HPDE6-E6E7 (cell line): ENCODE results near the gene RPL36A.

ENCODE experiments used
- DNase-seq: peaks from one replicate; pipeline ENCODE4 v3.0.0; 2011; ENCODE audit warnings: missing footprints; ENCODE audit errors: extremely low spot score

The RPL36A gene

GRCh38 chrX:101393530-101394305, 2.9 kb downstream of the RPL36A start:
- no peak for DNase-seq

GRCh38 chrX:101394372-101394771, 3.6 kb downstream of the RPL36A start:
- no peak for DNase-seq

GRCh38 chrX:101395789-101396188, 5.0 kb downstream of the RPL36A start:
- DNase-seq, result no peak

- no peak for DNase-seq
Observed at GRCh38 chrX:101397779-101398178, 7.0 kb downstream of the RPL36A start.

- no peak for DNase-seq
Observed at GRCh38 chrX:101398694-101399093, 7.9 kb downstream of the RPL36A start.

GRCh38 chrX:101399825-101400224, 9.0 kb downstream of the RPL36A start:
- DNase-seq, result no peak

- no peak for DNase-seq
Observed at GRCh38 chrX:101407167-101407747, 16.4 kb downstream of the RPL36A start.

- DNase-seq, result peak; percentile 59
Observed at GRCh38 chrX:101407748-101408531, 17.1 kb downstream of the RPL36A start, which contains the start of the genes GLA and HNRNPH2. Gene GLA (minus strand): TSS chrX:101407925. CDS start chrX:101407903, 22 bp downstream. Gene HNRNPH2 (plus strand): TSS chrX:101408222. CDS start chrX:101411989, 3,767 bp downstream.

GRCh38 chrX:101408532-101408841, 17.7 kb downstream of the RPL36A start:
- no peak for DNase-seq

- no peak for DNase-seq
Observed at GRCh38 chrX:101409043-101409442, 18.2 kb downstream of the RPL36A start.

- DNase-seq, result no peak
Observed at GRCh38 chrX:101410461-101410860, 19.6 kb downstream of the RPL36A start.

- DNase-seq, result no peak
Observed at GRCh38 chrX:101411984-101412383, 21.2 kb downstream of the RPL36A start.

GRCh38 chrX:101415180-101416145, 24.7 kb downstream of the RPL36A start:
- DNase-seq, result peak; percentile 10

- no peak for DNase-seq
Observed at GRCh38 chrX:101416691-101417090, 25.9 kb downstream of the RPL36A start.

- DNase-seq, result no peak
Observed at GRCh38 chrX:101417190-101417589, 26.4 kb downstream of the RPL36A start.

GRCh38 chrX:101417981-101418841, 27.4 kb downstream of the RPL36A start:
- no peak for DNase-seq

GRCh38 chrX:101419489-101419888, 28.7 kb downstream of the RPL36A start:
- no peak for DNase-seq

- DNase-seq, result no peak
Observed at GRCh38 chrX:101427954-101428353, 37.1 kb downstream of the RPL36A start.

GRCh38 chrX:101429934-101430333, 39.1 kb downstream of the RPL36A start:
- no peak for DNase-seq

GRCh38 chrX:101430457-101431078, 39.8 kb downstream of the RPL36A start:
- DNase-seq, result no peak
